Effector memory CD4-positive, alpha-beta T cell (primary cell): ENCODE data around the gene PPP6C.
A peak's percentile ranks its signal among the peaks of the same experiment; 100 is the strongest.

Experiments
- DNase-seq, 3 donors: peaks; one replicate each; pipeline ENCODE4 v3.0.0-alpha.2; 2020
- H3K27ac ChIP-seq: 2 replicates; pipeline ENCODE4 v1.7.0; 2013; ENCODE audit warnings: mild to moderate bottlenecking, low read length, moderate library complexity; ENCODE audit not compliant: insufficient read depth, poor library complexity, severe bottlenecking
- H3K27me3 ChIP-seq: replicated peaks from 2 replicates; pipeline ENCODE4 v1.7.0; 2013; ENCODE audit warnings: mild to moderate bottlenecking, low read length; ENCODE audit not compliant: insufficient read depth, control insufficient read depth, poor library complexity, severe bottlenecking
- H3K36me3 ChIP-seq: 2 replicates; pipeline ENCODE4 v1.7.0; 2013; ENCODE audit warnings: mild to moderate bottlenecking, low read length, moderate library complexity; ENCODE audit not compliant: control insufficient read depth, insufficient read depth
- H3K4me1 ChIP-seq: 2 replicates; pipeline ENCODE4 v1.7.0; 2013; ENCODE audit warnings: low read length, mild to moderate bottlenecking; ENCODE audit not compliant: control insufficient read depth, insufficient read depth, poor library complexity, severe bottlenecking
- H3K4me3 ChIP-seq: 2 replicates; pipeline ENCODE4 v1.7.0; 2013; ENCODE audit warnings: low read length, low read depth, mild to moderate bottlenecking; ENCODE audit not compliant: insufficient read depth, poor library complexity, severe bottlenecking
- H3K9me3 ChIP-seq: 2 replicates; pipeline ENCODE4 v1.7.0; 2013; ENCODE audit warnings: mild to moderate bottlenecking, low read length, moderate library complexity; ENCODE audit not compliant: control insufficient read depth

Gene PPP6C

DNA sequence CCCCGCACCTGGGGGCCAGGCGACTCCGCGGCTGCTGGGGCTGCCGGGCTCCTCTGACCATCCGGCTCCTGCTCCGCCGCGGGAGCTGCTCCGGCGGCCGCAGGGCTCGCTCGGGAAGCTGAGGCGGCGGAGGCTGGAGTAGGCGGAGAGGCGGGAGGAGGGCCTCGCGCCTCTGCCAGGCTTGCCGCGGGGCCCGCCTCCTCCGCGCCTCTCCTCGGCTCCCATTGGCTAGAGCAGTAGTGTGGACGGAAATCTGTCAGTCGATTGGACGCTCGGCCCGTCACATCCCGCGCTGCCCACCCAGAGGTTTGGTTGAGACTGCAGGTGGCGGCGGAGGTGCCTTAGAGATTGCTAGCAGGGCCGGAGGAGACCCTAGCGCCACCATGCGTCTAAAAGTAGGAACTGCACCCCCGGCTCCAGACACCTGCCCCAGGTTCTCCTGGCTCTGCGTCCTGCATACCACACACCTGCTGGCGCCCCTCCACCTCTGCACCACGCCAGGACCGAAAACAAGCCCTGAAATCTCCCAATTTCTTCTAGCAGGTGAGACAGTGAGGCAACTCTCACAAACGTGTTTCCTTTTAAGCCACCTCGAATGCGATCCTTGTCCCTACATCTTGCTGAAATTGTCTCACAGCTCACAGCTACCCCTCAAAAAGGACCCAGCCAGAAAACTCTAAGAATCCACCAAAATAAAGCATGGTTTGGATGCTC lies 46.1 kb downstream of the PPP6C start, which contains the start of gene SCAI:
SCAI (minus strand) TSS at position 152 of the 714 bp plus-strand sequence; CDS start at position 61, 91 bp downstream.
- H3K27ac ChIP-seq: peak within 1 kb of the TSS; percentile 46
- H3K4me1 ChIP-seq: no peaks in the 10 kb centered on the region
- no peaks in the 10 kb centered on the region for H3K9me3 ChIP-seq
- H3K36me3 ChIP-seq: peaks cover 4% of the 10 kb centered on the region
- peak; percentile 97 to 98 (median 98) for DNase-seq
- H3K27me3 ChIP-seq: no peaks in the 10 kb centered on the region
- peak within 1 kb of the TSS; percentile 61 for H3K4me3 ChIP-seq

DNA sequence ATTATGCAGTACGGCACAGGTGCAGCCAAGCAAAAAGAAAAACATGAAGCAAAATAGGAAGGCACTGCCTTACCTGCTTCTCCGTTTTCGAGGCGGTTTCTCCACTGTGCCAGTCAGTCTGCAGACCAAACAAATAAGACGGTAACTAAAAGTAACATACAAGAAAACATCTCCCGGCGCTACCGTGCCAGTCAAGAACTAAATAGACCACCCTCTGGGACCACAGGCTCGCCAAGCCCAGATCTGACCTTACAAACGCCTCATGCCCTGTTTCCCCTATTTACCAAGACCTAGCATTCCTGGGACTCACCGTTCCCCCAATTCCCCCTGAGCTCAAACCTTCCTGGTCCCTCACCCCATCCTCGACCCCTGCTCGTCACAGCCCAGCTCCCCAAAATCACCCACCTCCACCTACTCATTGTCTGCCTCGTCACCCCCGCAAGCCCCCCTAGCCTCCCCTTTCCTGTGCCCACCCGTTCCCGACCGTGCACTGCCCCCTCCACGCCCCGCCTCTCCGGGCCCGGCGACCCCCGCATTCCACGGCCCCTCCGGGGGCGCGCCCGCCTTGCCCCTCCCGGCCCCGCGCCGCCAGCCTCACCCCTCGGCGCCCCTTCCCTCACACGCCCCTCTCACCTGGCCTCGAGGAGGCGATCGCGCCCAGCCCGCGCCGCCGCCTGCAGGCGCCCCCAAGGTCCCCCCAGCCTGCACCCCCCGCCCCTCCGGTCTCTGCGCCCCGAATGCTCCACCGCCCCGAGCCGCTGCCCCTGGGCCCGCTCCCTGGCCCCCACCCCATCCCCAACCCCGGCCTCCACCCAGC lies 46.8 kb downstream of the PPP6C start:
- Histone ChIP-seq H3K9me3 (no peaks in the 10 kb centered on the region), H3K4me1 (no peaks in the 10 kb centered on the region), H3K27ac (peak overlapping the region; percentile 46), H3K4me3 (peak overlapping the region; percentile 61), H3K27me3 (no peaks in the 10 kb centered on the region), H3K36me3 (no peaks in the 10 kb centered on the region)
- no peak for DNase-seq

DNA sequence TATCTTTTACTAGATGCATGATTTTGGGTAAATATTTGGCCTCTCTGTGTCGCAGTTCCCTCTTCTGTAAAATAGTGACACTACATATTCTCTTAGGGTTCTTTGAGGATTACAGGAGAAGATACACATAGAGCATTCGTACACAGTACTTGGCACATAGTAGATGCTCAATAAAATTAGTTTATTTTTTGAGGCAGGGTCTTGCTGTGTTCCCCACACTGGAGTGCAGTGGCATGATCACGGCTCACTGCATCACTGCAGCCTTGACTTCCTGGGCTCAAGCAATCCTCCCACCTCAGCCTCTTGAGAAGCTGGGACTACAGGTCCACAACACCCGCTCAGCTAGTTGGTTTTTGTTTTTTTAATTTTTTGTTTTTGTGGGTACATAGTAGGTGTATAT lies 47.9 kb downstream of the PPP6C start:
- Histone ChIP-seq H3K4me1 (no peaks in the 10 kb centered on the region), H3K27ac (no peak overlapping the region), H3K9me3 (no peaks in the 10 kb centered on the region), H3K36me3 (no peaks in the 10 kb centered on the region), H3K4me3 (no peak overlapping the region), H3K27me3 (no peaks in the 10 kb centered on the region)
- no peak for DNase-seq

DNA sequence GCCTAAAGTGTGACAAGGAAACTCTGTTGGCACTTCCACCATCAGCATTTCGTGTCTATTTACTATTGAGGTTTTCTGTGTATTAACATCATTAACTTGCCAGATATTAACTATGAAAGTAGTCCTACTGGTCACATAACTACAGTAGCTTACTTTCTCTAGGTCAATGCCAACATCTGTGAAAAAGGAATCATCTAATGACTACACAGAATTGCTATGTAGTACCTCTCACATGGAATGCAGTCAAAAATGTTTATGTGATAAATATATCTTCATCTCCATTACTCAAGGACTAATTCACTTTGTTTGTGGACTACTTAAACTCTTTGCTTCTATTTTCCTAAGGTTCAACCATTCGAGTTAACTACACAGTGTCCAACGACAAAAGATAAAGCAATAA lies 48.4 kb downstream of the PPP6C start:
- no peak overlapping the region for H3K27ac ChIP-seq
- no peak for DNase-seq
- H3K4me3 ChIP-seq: no peak overlapping the region
- no peaks in the 10 kb centered on the region for H3K36me3 ChIP-seq
- no peaks in the 10 kb centered on the region for H3K9me3 ChIP-seq
- H3K4me1 ChIP-seq: no peaks in the 10 kb centered on the region
- H3K27me3 ChIP-seq: no peaks in the 10 kb centered on the region

DNA sequence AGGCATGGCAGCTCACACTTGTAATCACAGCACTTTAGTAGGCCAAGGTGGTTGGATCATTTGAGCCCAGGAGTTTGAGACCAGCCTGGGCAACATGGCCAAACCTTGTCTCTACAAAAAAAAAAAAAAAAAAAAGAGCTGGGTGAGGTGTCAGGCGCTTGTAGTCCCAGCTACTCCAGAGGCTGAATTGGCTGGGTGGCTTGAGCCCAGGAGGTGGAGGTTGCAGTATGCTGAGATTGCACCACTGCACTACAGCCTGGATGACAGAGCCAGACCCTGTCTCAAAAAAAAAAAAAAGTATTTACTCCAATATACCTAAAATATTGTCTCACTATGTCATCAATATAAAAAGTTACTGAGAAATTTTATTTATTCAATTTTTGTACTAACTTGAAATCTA lies 49.0 kb downstream of the PPP6C start:
- Histone ChIP-seq H3K4me3 (no peak overlapping the region), H3K27ac (no peak overlapping the region), H3K9me3 (no peaks in the 10 kb centered on the region), H3K4me1 (no peaks in the 10 kb centered on the region), H3K36me3 (no peaks in the 10 kb centered on the region), H3K27me3 (no peaks in the 10 kb centered on the region)
- DNase-seq: no peak

DNA sequence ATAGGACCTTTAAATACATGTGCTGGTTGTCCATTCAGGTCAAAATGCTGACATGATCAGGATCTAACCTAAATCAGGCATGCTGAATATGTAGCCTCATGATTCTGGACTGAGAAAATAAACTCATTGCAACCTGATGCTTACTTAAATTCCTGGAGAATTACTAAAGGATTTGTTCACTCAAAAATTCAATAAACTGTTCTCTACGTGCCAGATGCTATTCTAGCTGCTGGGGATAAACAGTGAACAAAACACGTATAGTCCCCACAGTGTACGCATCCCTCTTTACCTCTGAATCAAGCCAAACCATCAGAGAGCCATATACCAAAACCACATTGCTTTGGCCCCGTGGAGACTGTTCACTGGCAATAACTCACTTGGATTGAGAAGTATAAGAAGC lies 52.4 kb downstream of the PPP6C start:
- Histone ChIP-seq H3K4me3 (no peak overlapping the region), H3K9me3 (no peaks in the 10 kb centered on the region), H3K36me3 (no peaks in the 10 kb centered on the region), H3K27ac (no peak overlapping the region), H3K27me3 (no peaks in the 10 kb centered on the region), H3K4me1 (no peaks in the 10 kb centered on the region)
- DNase-seq: no peak

DNA sequence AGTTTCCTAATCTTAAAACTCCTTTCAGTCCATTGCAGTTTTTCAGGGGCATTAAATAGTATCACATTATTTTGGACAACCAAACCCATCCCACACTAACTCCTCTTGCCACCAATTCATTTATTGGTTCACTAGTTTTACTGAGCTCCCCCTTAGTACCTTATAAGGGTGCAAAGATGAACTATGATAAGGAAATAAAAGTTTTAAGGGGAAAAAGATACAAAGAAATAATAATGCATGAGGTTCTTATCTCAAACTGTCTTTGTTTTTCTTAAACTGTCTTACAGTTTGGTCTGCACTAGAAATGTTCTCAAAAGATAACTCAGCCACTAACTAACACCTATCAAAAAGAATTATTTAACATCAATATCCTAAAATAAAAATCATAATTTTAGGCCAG lies 54.6 kb downstream of the PPP6C start:
- DNase-seq: no peak
- H3K36me3 ChIP-seq: no peaks in the 10 kb centered on the region
- H3K27ac ChIP-seq: no peak overlapping the region
- no peaks in the 10 kb centered on the region for H3K4me1 ChIP-seq
- no peaks in the 10 kb centered on the region for H3K27me3 ChIP-seq
- H3K4me3 ChIP-seq: no peak overlapping the region
- no peaks in the 10 kb centered on the region for H3K9me3 ChIP-seq

DNA sequence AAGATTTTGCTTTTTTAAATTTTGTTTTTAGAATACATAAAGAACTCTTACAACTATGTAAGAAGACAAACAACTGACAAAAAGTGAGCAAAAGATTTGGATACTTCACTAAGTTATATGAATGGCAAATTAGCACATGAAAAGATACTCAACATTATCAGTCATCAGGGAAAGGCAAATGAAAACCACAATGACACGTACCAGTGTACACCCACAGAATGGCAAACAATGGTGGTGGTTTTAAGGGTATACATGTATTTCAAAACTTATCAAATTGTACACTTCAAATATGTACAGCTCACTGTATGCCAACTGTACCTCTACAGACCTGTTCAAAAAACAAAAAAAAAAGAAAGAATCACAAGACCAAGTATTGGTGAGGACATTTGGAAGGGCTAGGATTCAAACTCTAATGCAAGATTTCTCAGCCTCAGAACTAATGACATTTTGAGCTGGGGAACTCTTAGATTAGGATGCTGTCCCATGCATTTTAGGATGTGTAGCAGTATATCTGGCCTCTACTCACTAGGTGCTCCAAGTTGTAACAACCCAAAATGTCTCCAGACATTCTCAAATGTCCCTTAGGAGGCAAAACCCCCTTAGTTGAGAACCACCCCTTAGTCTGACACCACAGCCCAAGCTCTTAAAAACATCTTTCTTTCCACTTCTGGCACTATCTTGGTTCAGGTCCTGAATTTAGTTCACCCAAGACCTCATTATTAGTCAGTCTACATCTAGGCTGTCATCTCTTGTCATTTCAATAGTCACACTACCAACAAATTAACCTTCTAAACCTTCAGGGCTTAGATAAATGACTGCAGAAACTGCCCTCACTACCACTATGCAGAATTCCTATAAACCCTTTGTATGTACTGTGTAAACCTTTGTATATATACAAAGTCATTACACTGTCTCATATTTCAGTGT lies 55.9 kb downstream of the PPP6C start:
- Histone ChIP-seq H3K9me3 (no peaks in the 10 kb centered on the region), H3K36me3 (no peaks in the 10 kb centered on the region), H3K4me1 (no peaks in the 10 kb centered on the region), H3K4me3 (no peak overlapping the region), H3K27me3 (no peaks in the 10 kb centered on the region), H3K27ac (no peak overlapping the region)
- DNase-seq: no peak

DNA sequence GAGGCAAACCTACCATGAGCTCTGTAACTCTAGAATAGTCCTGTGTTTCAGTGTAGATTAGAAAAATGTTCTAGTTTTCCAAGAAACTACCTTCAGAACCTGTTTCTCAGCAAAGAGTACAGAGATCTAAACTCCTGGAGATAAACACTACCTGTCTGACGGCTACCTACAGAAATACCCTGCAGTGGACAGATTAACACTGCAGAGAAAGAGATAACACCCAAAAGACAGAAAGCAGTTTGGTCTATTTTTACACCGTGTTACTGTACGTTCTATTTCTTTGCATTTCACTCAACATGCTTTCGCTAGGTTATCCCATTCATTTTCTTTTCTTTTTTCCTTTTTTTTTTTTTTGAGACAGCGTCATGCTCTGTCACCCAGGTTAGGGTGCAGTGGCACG lies 57.8 kb downstream of the PPP6C start:
- no peak overlapping the region for H3K27ac ChIP-seq

More for the DNA sequence above, 57.8 kb downstream of the PPP6C start:
- Histone ChIP-seq H3K9me3 (no peaks in the 10 kb centered on the region), H3K4me1 (peaks cover 5% of the 10 kb centered on the region), H3K4me3 (no peak overlapping the region), H3K27me3 (no peaks in the 10 kb centered on the region), H3K36me3 (no peaks in the 10 kb centered on the region)
- no peak for DNase-seq
